ENCODE measurements around the gene FEZF2. TPM values are rescaled to one million over a fixed set of nuclear protein-coding genes. Genes with fewer than 3 reads are reported as not detected.
A peak's percentile ranks its signal among the peaks of the same experiment; 100 is the strongest.

Gene FEZF2
- total and polyA plus RNA-seq, 2 experiments from 2014 or later, result not detected

- Histone ChIP-seq H3K79me2 (no peaks in the 10 kb centered on the region), H3K4me2 (peak overlapping the region; percentile 70), H3K9me2 (replicated peaks; ENCODE audit: insufficient read depth) (no peaks in the 10 kb centered on the region), H4K20me1 (ENCODE audit: insufficient read depth, poor library complexity, severe bottlenecking) (no peaks in the 10 kb centered on the region), H3K4me3 (peak overlapping the region; percentile 13), H3K36me3 (replicated peaks; ENCODE audit: insufficient read depth, low read depth) (no peaks in the 10 kb centered on the region), H2AFZ (peak overlapping the region; percentile 28), H3K27me3 (peaks cover 98% of the 10 kb centered on the region), H3K9me3 (ENCODE audit: low read depth) (no peaks in the 10 kb centered on the region), H3K4me1 (ENCODE audit: insufficient read depth) (peaks cover 9% of the 10 kb centered on the region), H3K27ac (no peak overlapping the region)
- no peak for DNase-seq (ENCODE audit: low spot score)
- no peak for TF ChIP-seq CTCF (IDR thresholded peaks at IDR 0.05; ENCODE audit: poor library complexity)
- peak; percentile 86 for TF ChIP-seq EZH2 (IDR thresholded peaks at IDR 0.05; ENCODE audit: borderline replicate concordance)
- 3% methylated on average over 40 of the region's 47 CpGs for WGBS (ENCODE audit: low lambda C conversion rate, missing lambda C conversion rate)
These were observed 474 bp upstream of the FEZF2 start for GRCh38 chr3:62373714-62374333.

GRCh38 chr3:62372621-62373041 lies 719 bp downstream of the FEZF2 start:
- Histone ChIP-seq H3K36me3 (replicated peaks; ENCODE audit: insufficient read depth, low read depth) (no peaks in the 10 kb centered on the region), H3K27ac (no peak overlapping the region), H3K9me3 (ENCODE audit: low read depth) (no peaks in the 10 kb centered on the region), H3K4me2 (peak overlapping the region; percentile 59), H3K4me1 (ENCODE audit: insufficient read depth) (peaks cover 11% of the 10 kb centered on the region), H4K20me1 (ENCODE audit: insufficient read depth, poor library complexity, severe bottlenecking) (no peaks in the 10 kb centered on the region), H3K4me3 (no peak overlapping the region), H2AFZ (no peak overlapping the region), H3K79me2 (no peaks in the 10 kb centered on the region), H3K9me2 (replicated peaks; ENCODE audit: insufficient read depth) (no peaks in the 10 kb centered on the region), H3K27me3 (peaks cover 98% of the 10 kb centered on the region)
- no peak for DNase-seq (ENCODE audit: low spot score)
- 1% methylated on average over 29 of the region's 30 CpGs for WGBS (ENCODE audit: low lambda C conversion rate, missing lambda C conversion rate)
- TF ChIP-seq EZH2phosphoT487 (IDR thresholded peaks at IDR 0.05; ENCODE audit: low read depth, severe bottlenecking, unreplicated experiment), result peak; percentile 78
- TF ChIP-seq EZH2 (IDR thresholded peaks at IDR 0.05; ENCODE audit: borderline replicate concordance), result no peak

GRCh38 chr3:62371720-62372591 lies 1.4 kb downstream of the FEZF2 start:
- no peak for DNase-seq (ENCODE audit: low spot score)
- 2% methylated on average over 42 of the region's 66 CpGs for WGBS (ENCODE audit: low lambda C conversion rate, missing lambda C conversion rate)
- Histone ChIP-seq H3K4me3 (no peak overlapping the region), H3K9me3 (ENCODE audit: low read depth) (no peaks in the 10 kb centered on the region), H3K36me3 (replicated peaks; ENCODE audit: insufficient read depth, low read depth) (no peaks in the 10 kb centered on the region), H3K27ac (no peak overlapping the region), H3K9me2 (replicated peaks; ENCODE audit: insufficient read depth) (no peaks in the 10 kb centered on the region), H3K4me2 (peak overlapping the region; percentile 59), H3K27me3 (peaks cover 98% of the 10 kb centered on the region), H3K79me2 (no peaks in the 10 kb centered on the region), H3K4me1 (ENCODE audit: insufficient read depth) (peaks cover 11% of the 10 kb centered on the region), H4K20me1 (ENCODE audit: insufficient read depth, poor library complexity, severe bottlenecking) (no peaks in the 10 kb centered on the region), H2AFZ (no peak overlapping the region)
- peak; percentile 94 for TF ChIP-seq EZH2 (IDR thresholded peaks at IDR 0.05; ENCODE audit: borderline replicate concordance)
- no peak for TF ChIP-seq CTCF (IDR thresholded peaks at IDR 0.05; ENCODE audit: poor library complexity)
- peak; percentile 67 for TF ChIP-seq EZH2phosphoT487 (IDR thresholded peaks at IDR 0.05; ENCODE audit: low read depth, severe bottlenecking, unreplicated experiment)
